ENCODE data around the gene HTRA1.

DNA sequence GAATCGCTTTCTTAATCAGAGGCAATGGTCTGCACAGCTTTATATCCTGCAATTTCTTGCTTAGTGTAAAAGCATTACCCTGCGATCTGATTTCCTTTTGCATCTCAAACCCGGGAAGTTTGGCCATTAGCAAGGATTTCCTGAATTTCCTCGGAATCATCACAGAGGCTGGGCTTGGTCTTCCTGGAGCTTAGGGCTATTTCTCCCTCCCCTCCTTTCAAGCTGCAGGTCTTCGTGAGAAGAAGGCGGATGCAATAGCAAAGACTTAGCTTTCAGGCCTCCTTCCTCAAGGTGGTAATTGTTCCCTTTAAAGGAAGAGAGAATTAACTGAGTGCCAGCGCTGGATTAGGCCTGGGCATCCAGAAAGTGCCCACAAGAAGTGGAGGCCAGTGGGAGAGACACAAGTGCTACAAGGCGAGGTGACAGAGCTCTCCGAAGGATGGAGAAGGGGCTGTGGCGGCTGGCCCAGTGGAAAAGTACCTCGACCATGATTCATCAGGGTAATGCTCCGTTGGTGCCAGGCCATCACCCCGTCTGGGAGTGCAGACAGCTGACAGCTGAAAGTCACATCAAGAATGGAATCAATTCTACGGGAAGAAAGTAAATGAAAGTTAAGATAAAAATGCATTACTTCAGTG is 10.9 kb upstream of the HTRA1 start:
- TF ChIP-seq, protein P1, sequence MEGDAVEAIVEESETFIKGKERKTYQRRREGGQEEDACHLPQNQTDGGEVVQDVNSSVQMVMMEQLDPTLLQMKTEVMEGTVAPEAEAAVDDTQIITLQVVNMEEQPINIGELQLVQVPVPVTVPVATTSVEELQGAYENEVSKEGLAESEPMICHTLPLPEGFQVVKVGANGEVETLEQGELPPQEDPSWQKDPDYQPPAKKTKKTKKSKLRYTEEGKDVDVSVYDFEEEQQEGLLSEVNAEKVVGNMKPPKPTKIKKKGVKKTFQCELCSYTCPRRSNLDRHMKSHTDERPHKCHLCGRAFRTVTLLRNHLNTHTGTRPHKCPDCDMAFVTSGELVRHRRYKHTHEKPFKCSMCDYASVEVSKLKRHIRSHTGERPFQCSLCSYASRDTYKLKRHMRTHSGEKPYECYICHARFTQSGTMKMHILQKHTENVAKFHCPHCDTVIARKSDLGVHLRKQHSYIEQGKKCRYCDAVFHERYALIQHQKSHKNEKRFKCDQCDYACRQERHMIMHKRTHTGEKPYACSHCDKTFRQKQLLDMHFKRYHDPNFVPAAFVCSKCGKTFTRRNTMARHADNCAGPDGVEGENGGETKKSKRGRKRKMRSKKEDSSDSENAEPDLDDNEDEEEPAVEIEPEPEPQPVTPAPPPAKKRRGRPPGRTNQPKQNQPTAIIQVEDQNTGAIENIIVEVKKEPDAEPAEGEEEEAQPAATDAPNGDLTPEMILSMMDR (IDR thresholded peaks at IDR 0.05; ENCODE audit: low read length): no peak
- TF ChIP-seq EZH2 (IDR thresholded peaks at IDR 0.05; ENCODE audit: borderline replicate concordance, low read length): no peak
